Astrocyte (in vitro differentiated cells and primary cell): Measurements from ENCODE around the gene SUV39H2. TPM values are rescaled to one million over a fixed set of nuclear protein-coding genes. Genes with fewer than 3 reads are reported as not detected.

Source experiments
- DNase-seq: peaks from one replicate; pipeline ENCODE4 v3.0.0-alpha.2; 2010; ENCODE audit warnings: low read depth
- FAIRE-seq: peaks from 2 replicates; lab custom pipeline; 2011; peaks lifted over from hg19 to GRCh38; lab: Jason Lieb, UNC
- H2AFZ ChIP-seq: 2 replicates; pipeline ENCODE4 v1.6.0; 2012; ENCODE audit warnings: low read depth, low read length, inconsistent platforms
- H3K27ac ChIP-seq: 2 replicates; pipeline ENCODE4 v1.5.1; 2011; ENCODE audit warnings: low read depth, low read length, inconsistent platforms
- H3K27me3 ChIP-seq: 2 replicates; pipeline ENCODE4 v1.6.0; 2011; ENCODE audit warnings: low read length, inconsistent platforms; ENCODE audit not compliant: insufficient read depth
- H3K36me3 ChIP-seq: 2 replicates; pipeline ENCODE4 v1.5.1; 2011; ENCODE audit warnings: low read length, inconsistent platforms; ENCODE audit not compliant: insufficient read depth
- H3K4me1 ChIP-seq: 2 replicates; pipeline ENCODE4 v1.5.1; 2011; ENCODE audit warnings: low read length, inconsistent platforms; ENCODE audit not compliant: insufficient read depth
- H3K4me2 ChIP-seq: 2 replicates; pipeline ENCODE4 v1.6.0; 2012; ENCODE audit warnings: low read length, inconsistent platforms
- H3K4me3 ChIP-seq: 2 replicates; pipeline ENCODE4 v1.5.1; 2011; ENCODE audit warnings: low read depth, mild to moderate bottlenecking, low read length, inconsistent platforms; ENCODE audit not compliant: insufficient read depth
- H3K79me2 ChIP-seq: 2 replicates; pipeline ENCODE4 v1.6.0; 2012; ENCODE audit warnings: mild to moderate bottlenecking, low read length, inconsistent platforms; ENCODE audit not compliant: insufficient read depth
- H3K9ac ChIP-seq: 2 replicates; pipeline ENCODE4 v1.6.0; 2012; ENCODE audit warnings: mild to moderate bottlenecking, low read length, inconsistent platforms
- H3K9me3 ChIP-seq: 2 replicates; pipeline ENCODE4 v1.5.1; 2012; ENCODE audit warnings: low read depth, mild to moderate bottlenecking, low read length, inconsistent platforms; ENCODE audit not compliant: insufficient read depth
- H4K20me1 ChIP-seq: 2 replicates; pipeline ENCODE4 v1.6.0; 2012; ENCODE audit warnings: low read length, inconsistent platforms; ENCODE audit not compliant: insufficient read depth
- H3K27ac Mint-ChIP-seq: one replicate; pipeline ENCODE4 v1.8.0; 2021; ENCODE audit warnings: mild to moderate bottlenecking, mixed read lengths; ENCODE audit not compliant: unreplicated experiment
- H3K27me3 Mint-ChIP-seq: one replicate; pipeline ENCODE4 v1.8.0; 2021; ENCODE audit warnings: low read depth, mixed read lengths; ENCODE audit not compliant: unreplicated experiment
- H3K36me3 Mint-ChIP-seq: one replicate; pipeline ENCODE4 v1.8.0; 2021; ENCODE audit warnings: low read depth, mixed read lengths; ENCODE audit not compliant: unreplicated experiment
- H3K4me1 Mint-ChIP-seq: one replicate; pipeline ENCODE4 v1.8.0; 2021; ENCODE audit warnings: low read depth, mixed read lengths; ENCODE audit not compliant: unreplicated experiment
- H3K4me3 Mint-ChIP-seq: one replicate; pipeline ENCODE4 v1.8.0; 2021; ENCODE audit warnings: mild to moderate bottlenecking, moderate library complexity, mixed read lengths; ENCODE audit not compliant: unreplicated experiment
- H3K9me3 Mint-ChIP-seq: one replicate; pipeline ENCODE4 v1.8.0; 2021; ENCODE audit warnings: mild to moderate bottlenecking, mixed read lengths; ENCODE audit not compliant: unreplicated experiment
- CTCF ChIP-seq: IDR thresholded peaks from 2 replicates; pipeline ENCODE4 v1.5.1; 2011; ENCODE audit warnings: low read depth, mild to moderate bottlenecking, inconsistent platforms, low read length, moderate library complexity; ENCODE audit not compliant: insufficient read depth
- EZH2 ChIP-seq: IDR thresholded peaks from 2 replicates; pipeline ENCODE4 v1.6.1; 2012; ENCODE audit warnings: mild to moderate bottlenecking, low read length, inconsistent platforms; ENCODE audit not compliant: insufficient read depth
- total RNA-seq: library from RNA; stranded (reverse); gene quantifications from 2 replicates; pipeline ENCODE4 v1.2.1, GENCODE V29; 2021

Gene SUV39H2
- total RNA-seq, 1 donor from 2014 or later, result 10.6 TPM

GRCh38 chr10:14858338-14858960 is 20.2 kb upstream of the SUV39H2 start:
- Histone ChIP-seq H4K20me1 (no peaks in the 10 kb centered on the region), H3K4me3 (no peak overlapping the region), H3K9me3 (no peaks in the 10 kb centered on the region), H2AFZ (no peak overlapping the region), H3K4me1 (no peaks in the 10 kb centered on the region), H3K36me3 (peaks cover 3% of the 10 kb centered on the region), H3K4me2 (no peak overlapping the region), H3K27ac (no peak overlapping the region), H3K9ac (no peak overlapping the region), H3K27me3 (no peaks in the 10 kb centered on the region), H3K79me2 (no peaks in the 10 kb centered on the region)
- Mint-ChIP-seq H3K27ac (no peak overlapping the region), H3K9me3 (no peaks in the 10 kb centered on the region), H3K27me3 (no peaks in the 10 kb centered on the region), H3K4me3 (no peak overlapping the region), H3K4me1 (no peaks in the 10 kb centered on the region), H3K36me3 (peaks cover 5% of the 10 kb centered on the region)
- no peak for FAIRE-seq
- no peak for DNase-seq
- TF ChIP-seq EZH2, result no peak
- no peak for TF ChIP-seq CTCF

- Mint-ChIP-seq H3K27ac (peak overlapping the region; percentile 29), H3K4me3 (no peak overlapping the region), H3K27me3 (no peaks in the 10 kb centered on the region), H3K4me1 (no peaks in the 10 kb centered on the region), H3K36me3 (peaks cover 4% of the 10 kb centered on the region), H3K9me3 (no peaks in the 10 kb centered on the region)
- Histone ChIP-seq H3K79me2 (no peaks in the 10 kb centered on the region), H3K4me2 (no peak overlapping the region), H3K27me3 (no peaks in the 10 kb centered on the region), H3K9me3 (no peaks in the 10 kb centered on the region), H3K27ac (no peak overlapping the region), H3K9ac (no peak overlapping the region), H3K4me1 (no peaks in the 10 kb centered on the region), H3K36me3 (peaks cover 3% of the 10 kb centered on the region), H2AFZ (no peak overlapping the region), H3K4me3 (no peak overlapping the region), H4K20me1 (no peaks in the 10 kb centered on the region)
- FAIRE-seq, result no peak
- no peak for TF ChIP-seq EZH2
- no peak for TF ChIP-seq CTCF
- no peak for DNase-seq
Measured at GRCh38 chr10:14859043-14859442, 19.6 kb upstream of the SUV39H2 start.

GRCh38 chr10:14859775-14860174 is 18.9 kb upstream of the SUV39H2 start:
- TF ChIP-seq EZH2, result no peak
- no peak for TF ChIP-seq CTCF
- Histone ChIP-seq H3K27me3 (no peaks in the 10 kb centered on the region), H2AFZ (no peak overlapping the region), H4K20me1 (no peaks in the 10 kb centered on the region), H3K4me1 (no peaks in the 10 kb centered on the region), H3K4me3 (no peak overlapping the region), H3K4me2 (no peak overlapping the region), H3K79me2 (no peaks in the 10 kb centered on the region), H3K9me3 (no peaks in the 10 kb centered on the region), H3K9ac (no peak overlapping the region), H3K27ac (no peak overlapping the region), H3K36me3 (peaks cover 3% of the 10 kb centered on the region)
- DNase-seq (no peak), FAIRE-seq (no peak)
- Mint-ChIP-seq H3K4me3 (no peak overlapping the region), H3K36me3 (peaks cover 4% of the 10 kb centered on the region), H3K4me1 (no peaks in the 10 kb centered on the region), H3K27ac (no peak overlapping the region), H3K27me3 (no peaks in the 10 kb centered on the region), H3K9me3 (no peaks in the 10 kb centered on the region)
